GM23248 (cell line): ENCODE measurements around the gene SLC35F2.

Experiments
- EZH2 ChIP-seq: fragments of 200-600 bp; sonication (generic); IDR thresholded peaks from 2 replicates; pipeline ENCODE4 v1.6.1; 2018; ENCODE audit warnings: antibody characterized with exemption, mild to moderate bottlenecking; ENCODE audit not compliant: insufficient read depth, poor library complexity, severe bottlenecking
- EZH2phosphoT487 ChIP-seq: fragments of 200-600 bp; sonication (generic); IDR thresholded peaks from 2 replicates; pipeline ENCODE4 v1.6.1; 2018; ENCODE audit warnings: antibody characterized with exemption, moderate library complexity, mild to moderate bottlenecking, low read depth; ENCODE audit not compliant: insufficient read depth

DNA sequence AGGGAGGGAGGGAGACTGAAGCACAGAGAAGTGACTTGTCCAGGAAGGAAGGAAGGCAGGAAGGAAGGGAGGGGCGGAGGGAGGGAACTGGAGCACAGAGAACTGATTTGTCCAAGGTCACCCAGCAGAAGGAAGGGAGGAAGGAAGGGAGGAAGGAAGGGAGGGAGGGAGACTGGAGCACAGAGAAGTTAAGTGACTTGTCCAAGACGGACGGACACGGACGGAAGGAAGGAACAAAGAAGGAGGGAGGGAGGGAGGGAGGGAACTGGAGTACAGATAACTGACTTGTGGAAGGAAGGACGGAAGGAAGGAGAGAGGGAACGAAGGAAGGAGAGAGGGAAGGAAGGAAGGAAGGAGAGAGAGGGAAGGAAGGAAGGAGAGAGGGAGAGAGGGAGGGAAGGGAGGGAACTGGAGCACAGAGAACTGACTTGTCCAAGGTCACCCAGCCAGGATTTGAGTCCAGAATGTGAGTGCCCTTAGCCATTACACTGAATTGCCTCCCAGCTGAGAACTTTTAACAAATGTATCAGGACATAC is 1.5 kb downstream of the SLC35F2 start:
- TF ChIP-seq EZH2phosphoT487 (no peak), EZH2 (no peak)
